Natural killer cell (primary cell): Measurements from ENCODE around the gene NID1. TPM values are rescaled to one million over a fixed set of nuclear protein-coding genes. Genes with fewer than 3 reads are reported as not detected.
"Not testable (repeated sequence)": the region's sequence is repeated elsewhere in the genome, so short reads cannot be mapped to it uniquely, and the experiment has no call there.

ENCODE experiments used
- ATAC-seq, 3 donors: fragments of 150-1000 bp in 2 of 3; fragments of 200-7000 bp in 1 of 3; cut with Tn5 transposase; 1 replicate in 1 of 3; 2 replicates in 2 of 3; pipeline ENCODE4 v1.10.0; 2021; ENCODE audit warnings: mild to moderate bottlenecking in 2 of 3, moderate library complexity in 2 of 3
- DNase-seq, 2 donors: peaks; one replicate each; pipeline versions ENCODE4 v3.0.0 to v3.0.0-alpha.2; 2013 to 2021; ENCODE audit warnings: mixed read lengths in 1 of 2
- H3K27ac ChIP-seq: one replicate; pipeline ENCODE4 v1.5.1; 2013; ENCODE audit warnings: mild to moderate bottlenecking, low read length
- H3K27me3 ChIP-seq: one replicate; pipeline ENCODE4 v1.6.1; 2013; ENCODE audit warnings: low read length; ENCODE audit not compliant: control insufficient read depth, insufficient read depth
- H3K36me3 ChIP-seq: one replicate; pipeline ENCODE4 v1.6.1; 2013; ENCODE audit warnings: low read length; ENCODE audit not compliant: control insufficient read depth, insufficient read depth
- H3K4me1 ChIP-seq: one replicate; pipeline ENCODE4 v1.6.1; 2013; ENCODE audit warnings: low read length; ENCODE audit not compliant: control insufficient read depth, insufficient read depth
- H3K4me3 ChIP-seq: one replicate; pipeline ENCODE4 v1.5.1; 2013; ENCODE audit warnings: low read length
- H3K9me3 ChIP-seq: one replicate; pipeline ENCODE4 v1.6.1; 2013; ENCODE audit warnings: low read length; ENCODE audit not compliant: control insufficient read depth, insufficient read depth
- H3K27ac Mint-ChIP-seq, 2 donors: one replicate each; pipeline ENCODE4 v1.8.0; 2022; ENCODE audit warnings: mild to moderate bottlenecking in 2 of 2, mixed read lengths in 2 of 2, moderate library complexity in 1 of 2
- H3K27me3 Mint-ChIP-seq, 2 donors: one replicate each; pipeline ENCODE4 v1.8.0; 2022; ENCODE audit warnings: low read depth in 2 of 2, mixed read lengths in 2 of 2
- H3K36me3 Mint-ChIP-seq: one replicate; pipeline ENCODE4 v1.8.0; 2022; ENCODE audit warnings: mixed read lengths
- H3K4me1 Mint-ChIP-seq, 2 donors: one replicate each; pipeline ENCODE4 v1.8.0; 2022; ENCODE audit warnings: mixed read lengths in 2 of 2
- H3K4me3 Mint-ChIP-seq: one replicate; pipeline ENCODE4 v1.8.0; 2022; ENCODE audit warnings: mild to moderate bottlenecking, moderate library complexity, mixed read lengths
- H3K9me3 Mint-ChIP-seq, 2 donors: one replicate each; pipeline ENCODE4 v1.8.0; 2022; ENCODE audit warnings: mixed read lengths in 2 of 2
- WGBS: methylation state at CpG from one replicate; pipeline ENCODE4 v1.1.7; 2013; ENCODE audit warnings: missing lambda C conversion rate; ENCODE audit not compliant: insufficient coverage; 5-methylcytosine and 5-hydroxymethylcytosine counted together
- intact Hi-C: fragments of 100-400 bp; cut with micrococcal nuclease; formaldehyde crosslinking; loops from one replicate; pipeline ENCODE4 v1.14.2; 2022
- total RNA-seq, 4 donors: library from RNA; stranded (reverse); fragments of 120-200 nt in 1 of 4; gene quantifications; one replicate each; pipeline versions ENCODE4 v1.2.3 to v1.2.4, GENCODE V29; 2013 to 2022
- TF ChIP-seq, protein P1 (sequence below): fragments of 200-600 bp; IDR thresholded peaks from one replicate; pipeline ENCODE4 v1.8.0; 2022; ENCODE audit warnings: antibody characterized with exemption

The NID1 gene
- total RNA-seq, 3 donors from 2014 or later (not counting 1 experiment from before 2014, with no cell fraction given) = 0.32 to 0.92 (median 0.85) TPM

DNA sequence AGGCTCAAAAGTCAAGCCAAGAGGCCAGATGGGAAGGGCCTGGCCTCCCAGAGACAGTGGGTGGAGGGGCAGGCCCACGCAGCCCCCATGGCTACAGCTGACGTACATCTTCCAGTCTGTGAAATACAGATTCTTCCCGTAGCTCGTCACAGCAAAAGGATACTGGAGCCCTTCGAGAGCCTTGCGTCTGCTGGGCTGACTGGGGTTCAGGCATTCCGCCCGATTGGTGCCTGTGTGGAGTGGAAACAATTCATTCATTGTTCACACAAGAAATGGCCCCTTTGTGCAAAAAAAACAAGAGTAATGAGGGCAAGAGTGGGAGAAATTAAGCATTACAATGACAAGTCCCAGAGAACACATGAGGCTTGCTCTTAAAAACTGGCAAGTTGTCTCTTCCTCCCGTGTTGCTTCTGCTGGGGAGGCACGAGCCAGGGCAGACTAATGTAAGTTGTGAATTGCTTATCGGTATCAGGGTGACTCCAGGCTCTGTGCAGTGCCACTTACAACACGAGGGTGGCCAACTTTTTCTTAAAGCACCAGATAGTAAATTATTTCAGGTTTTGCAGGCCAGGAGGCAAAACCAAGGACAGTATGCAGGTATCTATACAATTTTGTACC, 85.1 kb downstream of the NID1 start:
- TF ChIP-seq, protein P1, sequence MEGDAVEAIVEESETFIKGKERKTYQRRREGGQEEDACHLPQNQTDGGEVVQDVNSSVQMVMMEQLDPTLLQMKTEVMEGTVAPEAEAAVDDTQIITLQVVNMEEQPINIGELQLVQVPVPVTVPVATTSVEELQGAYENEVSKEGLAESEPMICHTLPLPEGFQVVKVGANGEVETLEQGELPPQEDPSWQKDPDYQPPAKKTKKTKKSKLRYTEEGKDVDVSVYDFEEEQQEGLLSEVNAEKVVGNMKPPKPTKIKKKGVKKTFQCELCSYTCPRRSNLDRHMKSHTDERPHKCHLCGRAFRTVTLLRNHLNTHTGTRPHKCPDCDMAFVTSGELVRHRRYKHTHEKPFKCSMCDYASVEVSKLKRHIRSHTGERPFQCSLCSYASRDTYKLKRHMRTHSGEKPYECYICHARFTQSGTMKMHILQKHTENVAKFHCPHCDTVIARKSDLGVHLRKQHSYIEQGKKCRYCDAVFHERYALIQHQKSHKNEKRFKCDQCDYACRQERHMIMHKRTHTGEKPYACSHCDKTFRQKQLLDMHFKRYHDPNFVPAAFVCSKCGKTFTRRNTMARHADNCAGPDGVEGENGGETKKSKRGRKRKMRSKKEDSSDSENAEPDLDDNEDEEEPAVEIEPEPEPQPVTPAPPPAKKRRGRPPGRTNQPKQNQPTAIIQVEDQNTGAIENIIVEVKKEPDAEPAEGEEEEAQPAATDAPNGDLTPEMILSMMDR = no peak
- intact Hi-C loops = no loop called here
- no peak overlapping the region for H3K4me3 ChIP-seq

DNA sequence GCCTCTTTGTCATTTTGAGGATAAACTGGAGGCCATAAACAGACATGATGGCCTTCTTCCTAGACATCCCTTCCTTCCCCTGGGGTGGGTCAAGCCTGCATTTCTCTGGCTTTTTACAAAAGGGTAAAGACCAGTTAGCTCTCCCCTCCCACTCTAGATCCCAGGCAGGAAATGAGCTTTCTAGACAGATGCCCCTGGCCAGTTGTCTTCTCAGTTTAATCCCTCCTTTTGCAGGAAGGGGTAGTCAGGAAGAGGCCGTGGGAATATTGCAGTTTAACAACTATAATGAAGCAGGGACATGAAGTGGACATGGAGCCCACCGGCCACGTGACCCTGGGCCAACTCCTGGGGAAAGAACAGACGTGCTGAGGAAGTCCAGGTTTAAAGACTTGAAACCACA, 85.7 kb downstream of the NID1 start:
- 88% methylated on average over 4 of the region's 4 CpGs for WGBS
- peaks cover 9% of the 10 kb centered on the region for H3K4me1 ChIP-seq
- intact Hi-C loops = no loop called here

More for the DNA sequence above, 85.1 kb downstream of the NID1 start:
- 96% methylated on average over 12 of the region's 12 CpGs for WGBS
- no peaks in the 10 kb centered on the region for H3K36me3 ChIP-seq
- Mint-ChIP-seq H3K4me1 (no peaks in the 10 kb centered on the region), H3K9me3 (no peaks in the 10 kb centered on the region), H3K4me3 (no peak overlapping the region), H3K27me3 (peaks cover 0 to 7% of the 10 kb centered on the region in 2 donors), H3K27ac (no peak overlapping the region), H3K36me3 (no peaks in the 10 kb centered on the region)
- ATAC-seq (no peak), DNase-seq (no peak)
- no peaks in the 10 kb centered on the region for H3K9me3 ChIP-seq
- H3K27ac ChIP-seq = no peak overlapping the region
- H3K27me3 ChIP-seq = no peaks in the 10 kb centered on the region
- peaks cover 9% of the 10 kb centered on the region for H3K4me1 ChIP-seq

DNA sequence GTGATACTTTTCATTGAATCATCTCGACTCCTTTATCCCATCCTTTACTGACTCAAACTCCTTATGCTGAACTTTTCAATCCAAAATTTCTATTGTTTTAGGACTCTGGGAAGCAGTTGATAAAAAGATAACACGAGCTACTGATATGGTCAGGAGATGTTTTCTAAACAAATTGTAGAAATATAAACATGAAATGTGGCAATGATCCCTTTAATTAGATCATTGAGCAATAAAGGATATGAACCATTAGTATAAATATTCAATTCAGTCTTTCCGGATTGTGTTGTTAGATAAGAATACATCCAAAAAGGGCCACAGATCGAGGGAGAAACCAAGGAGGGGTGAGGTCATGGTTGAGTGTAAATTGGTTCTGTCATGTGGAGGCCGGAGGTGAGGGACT, 88.4 kb downstream of the NID1 start:
- H3K4me1 Mint-ChIP-seq = peaks cover 11% of the 10 kb centered on the region in 2 donors
- H3K36me3 Mint-ChIP-seq = no peaks in the 10 kb centered on the region
- H3K4me3 Mint-ChIP-seq = no peak overlapping the region
- intact Hi-C loops = no loop called here
- H3K4me1 ChIP-seq = peaks cover 19% of the 10 kb centered on the region
- no peak overlapping the region for H3K27ac ChIP-seq
- H3K36me3 ChIP-seq = no peaks in the 10 kb centered on the region
- no peak overlapping the region for H3K4me3 ChIP-seq
- TF ChIP-seq, protein P1 = no peak
- no peak for DNase-seq
- H3K9me3 Mint-ChIP-seq = no peaks in the 10 kb centered on the region
- ATAC-seq = no peak
- peaks cover 0 to 9% of the 10 kb centered on the region in 2 donors for H3K27me3 Mint-ChIP-seq
- no peaks in the 10 kb centered on the region for H3K9me3 ChIP-seq
- H3K27ac Mint-ChIP-seq = no peak overlapping the region
- H3K27me3 ChIP-seq = no peaks in the 10 kb centered on the region
- 94% methylated on average over 5 of the region's 5 CpGs for WGBS

More for the DNA sequence above, 85.7 kb downstream of the NID1 start:
- Histone ChIP-seq H3K9me3 (no peaks in the 10 kb centered on the region), H3K36me3 (no peaks in the 10 kb centered on the region), H3K4me3 (no peak overlapping the region), H3K27ac (no peak overlapping the region), H3K27me3 (no peaks in the 10 kb centered on the region)
- H3K4me1 Mint-ChIP-seq = no peaks in the 10 kb centered on the region
- no peak for ATAC-seq
- peaks cover 0 to 7% of the 10 kb centered on the region in 2 donors for H3K27me3 Mint-ChIP-seq
- H3K36me3 Mint-ChIP-seq = no peaks in the 10 kb centered on the region
- H3K27ac Mint-ChIP-seq = no peak overlapping the region
- TF ChIP-seq, protein P1 = no peak
- no peaks in the 10 kb centered on the region for H3K9me3 Mint-ChIP-seq
- no peak for DNase-seq
- no peak overlapping the region for H3K4me3 Mint-ChIP-seq

DNA sequence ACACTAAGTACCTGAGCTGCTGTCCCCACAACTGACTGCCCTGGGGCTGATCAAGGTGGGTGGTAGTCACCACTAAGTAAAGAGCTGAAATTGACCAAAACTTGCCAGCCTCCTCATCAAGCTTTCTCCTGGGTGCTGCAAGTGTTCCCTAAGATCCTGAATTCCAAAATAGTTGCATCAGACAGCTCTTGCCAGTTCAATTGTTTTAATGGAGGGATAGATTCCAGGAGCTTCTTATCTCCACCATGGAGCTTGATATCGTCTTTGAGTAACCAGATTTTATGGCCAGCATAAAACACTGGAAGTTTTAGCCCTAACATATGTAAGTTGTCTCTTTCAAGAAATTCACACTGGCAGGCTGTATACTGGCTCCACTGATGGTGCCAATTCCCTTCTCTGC, 90.3 kb downstream of the NID1 start:
- peaks cover 15% of the 10 kb centered on the region for H3K4me1 ChIP-seq
- intact Hi-C loops = loop anchor here (5.0 kb wide), 2 partner anchors 87 to 192 kb away; no protein-coding TSS in a partner anchor

DNA sequence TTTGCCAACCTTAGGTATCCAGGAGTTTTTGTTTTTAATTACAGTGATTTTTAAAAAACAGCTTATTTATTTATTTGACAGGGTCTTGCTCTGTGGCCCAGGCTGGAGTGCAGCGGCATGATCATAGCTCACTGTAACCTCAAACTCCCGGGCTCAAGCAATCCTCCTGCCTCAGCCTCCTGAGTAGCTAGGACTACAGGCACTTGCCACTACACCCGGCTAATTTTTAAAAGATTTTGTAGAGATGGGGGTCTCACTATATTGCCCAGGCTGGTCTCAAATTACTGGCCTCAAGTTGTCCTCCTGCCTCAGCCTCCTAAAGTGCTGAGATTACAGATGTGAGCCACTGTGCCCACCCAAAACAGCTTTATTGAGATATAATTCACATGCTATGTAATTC, 92.2 kb downstream of the NID1 start:
- peaks cover 13% of the 10 kb centered on the region for H3K4me1 ChIP-seq
- H3K36me3 Mint-ChIP-seq, H3K27me3 ChIP-seq, H3K36me3 ChIP-seq, H3K9me3 Mint-ChIP-seq, H3K27ac ChIP-seq, H3K27me3 Mint-ChIP-seq, DNase-seq, ATAC-seq, H3K4me3 ChIP-seq, H3K9me3 ChIP-seq: not testable (repeated sequence)
- WGBS = 97% methylated on average over 3 of the region's 3 CpGs
- H3K27ac Mint-ChIP-seq = peak overlapping the region; percentile 70 to 83
- peaks cover 15% of the 10 kb centered on the region in 2 donors for H3K4me1 Mint-ChIP-seq
- peak overlapping the region; percentile 87 for H3K4me3 Mint-ChIP-seq
- intact Hi-C loops = loop anchor here (5.0 kb wide), 2 partner anchors 85 to 190 kb away; no protein-coding TSS in a partner anchor

More for the DNA sequence above, 90.3 kb downstream of the NID1 start:
- Histone ChIP-seq H3K36me3 (no peaks in the 10 kb centered on the region), H3K27ac (no peak overlapping the region), H3K4me3 (no peak overlapping the region), H3K9me3 (no peaks in the 10 kb centered on the region), H3K27me3 (no peaks in the 10 kb centered on the region)
- WGBS = 80% methylated on average over 1 of the region's 1 CpG
- peaks cover 15% of the 10 kb centered on the region in 2 donors for H3K4me1 Mint-ChIP-seq
- no peak overlapping the region for H3K27ac Mint-ChIP-seq
- ATAC-seq (no peak), DNase-seq (no peak)
- no peak overlapping the region for H3K4me3 Mint-ChIP-seq
- TF ChIP-seq, protein P1 = no peak
- peaks cover 0 to 3% of the 10 kb centered on the region in 2 donors for H3K27me3 Mint-ChIP-seq
- no peaks in the 10 kb centered on the region for H3K36me3 Mint-ChIP-seq
- no peaks in the 10 kb centered on the region for H3K9me3 Mint-ChIP-seq
